Transverse colon (tissue), 3 donors: ENCODE data around the gene WDSUB1.

Experiments used
- CTCF ChIP-seq, 5 experiments: fragments of 200-600 bp in 3 of 5; fragments of 450-650 bp in 2 of 5; sonication (generic) in 3 of 5; IDR thresholded peaks; 1 replicate in 2 of 5; 2 replicates in 3 of 5; pipeline ENCODE4 v1.5.1; 2016 to 2017; ENCODE audit warnings: antibody characterized with exemption in 5 of 5, inconsistent platforms in 3 of 5, mild to moderate bottlenecking in 2 of 5, moderate library complexity in 1 of 5
- POLR2A ChIP-seq: fragments of 450-650 bp; IDR thresholded peaks from one replicate; pipeline ENCODE4 v1.6.1; 2016; ENCODE audit warnings: antibody characterized with exemption, mild to moderate bottlenecking, moderate library complexity

- TF ChIP-seq CTCF (IDR thresholded peaks at IDR 0.05) (no peak), POLR2A (no peak)
These were observed 18.6 kb downstream of the WDSUB1 start for GRCh38 chr2:159267921-159268320.
